ENCODE measurements around the gene NUP88. TPM values are rescaled to one million over a fixed set of nuclear protein-coding genes. Genes with fewer than 3 reads are reported as not detected.

The NUP88 gene
- total and polyA plus RNA-seq, 4 donors, result 39.6 to 124 (median 57.4) TPM

DNA sequence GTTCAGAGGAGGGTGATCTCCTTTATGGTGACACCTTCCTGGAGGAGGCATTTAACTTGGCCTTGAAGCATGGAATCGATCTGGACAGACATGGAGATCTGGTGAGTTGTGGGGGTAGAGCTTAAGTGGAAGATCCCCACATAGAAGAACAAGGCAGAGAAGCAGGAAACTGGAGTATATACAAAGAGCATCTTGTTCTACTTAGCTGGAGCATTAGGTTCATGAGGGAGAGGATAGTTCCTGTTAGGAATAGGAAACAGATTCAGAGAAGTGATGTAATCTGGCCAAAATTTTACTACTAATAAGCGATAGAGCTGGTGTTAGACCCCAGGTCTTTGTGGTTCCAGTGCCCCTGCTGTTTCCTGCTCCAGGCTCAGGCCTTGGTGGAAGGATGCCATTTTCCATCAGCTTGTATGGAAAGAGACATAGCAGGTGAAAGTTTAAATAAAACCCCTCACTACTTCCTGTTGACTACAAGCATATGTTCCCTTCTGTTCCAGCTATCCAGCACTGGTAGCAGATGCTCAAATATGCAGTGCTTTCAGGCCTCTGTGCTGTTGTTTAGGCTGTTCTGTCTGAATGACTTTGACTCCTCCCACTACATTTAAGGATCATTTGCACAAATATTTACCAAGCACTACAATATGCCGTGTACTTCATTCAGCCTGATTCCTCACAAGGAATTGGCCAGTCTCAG lies 9.9 kb upstream of the NUP88 start:
- H3K27ac ChIP-seq (ENCODE audit: low read depth in 1 of 2, low read length in 2 of 2), result no peak overlapping the region
- H3K9me3 ChIP-seq (ENCODE audit: control insufficient read depth in 4 of 4, low read length in 3 of 4), result no peaks in the 10 kb centered on the region
- peaks cover 10 to 79% (median 69%) of the 10 kb centered on the region in 4 donors for H3K36me3 ChIP-seq (ENCODE audit: control insufficient read depth in 4 of 4, insufficient read depth in 3 of 4, low read depth in 1 of 4, low read length in 3 of 4)
- 80% methylated on average over 3 of the region's 3 CpGs for WGBS
- TF ChIP-seq, protein P1, sequence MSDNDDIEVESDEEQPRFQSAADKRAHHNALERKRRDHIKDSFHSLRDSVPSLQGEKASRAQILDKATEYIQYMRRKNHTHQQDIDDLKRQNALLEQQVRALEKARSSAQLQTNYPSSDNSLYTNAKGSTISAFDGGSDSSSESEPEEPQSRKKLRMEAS (IDR thresholded peaks at IDR 0.05), result no peak
- no peak for TF ChIP-seq HNF4G (IDR thresholded peaks at IDR 0.05)
- TF ChIP-seq FOXA1 (IDR thresholded peaks at IDR 0.05), result no peak
- TF ChIP-seq NR2F2 (IDR thresholded peaks at IDR 0.05), result no peak
- TF ChIP-seq ATF3 (IDR thresholded peaks at IDR 0.05), result no peak
- TF ChIP-seq, protein P2, sequence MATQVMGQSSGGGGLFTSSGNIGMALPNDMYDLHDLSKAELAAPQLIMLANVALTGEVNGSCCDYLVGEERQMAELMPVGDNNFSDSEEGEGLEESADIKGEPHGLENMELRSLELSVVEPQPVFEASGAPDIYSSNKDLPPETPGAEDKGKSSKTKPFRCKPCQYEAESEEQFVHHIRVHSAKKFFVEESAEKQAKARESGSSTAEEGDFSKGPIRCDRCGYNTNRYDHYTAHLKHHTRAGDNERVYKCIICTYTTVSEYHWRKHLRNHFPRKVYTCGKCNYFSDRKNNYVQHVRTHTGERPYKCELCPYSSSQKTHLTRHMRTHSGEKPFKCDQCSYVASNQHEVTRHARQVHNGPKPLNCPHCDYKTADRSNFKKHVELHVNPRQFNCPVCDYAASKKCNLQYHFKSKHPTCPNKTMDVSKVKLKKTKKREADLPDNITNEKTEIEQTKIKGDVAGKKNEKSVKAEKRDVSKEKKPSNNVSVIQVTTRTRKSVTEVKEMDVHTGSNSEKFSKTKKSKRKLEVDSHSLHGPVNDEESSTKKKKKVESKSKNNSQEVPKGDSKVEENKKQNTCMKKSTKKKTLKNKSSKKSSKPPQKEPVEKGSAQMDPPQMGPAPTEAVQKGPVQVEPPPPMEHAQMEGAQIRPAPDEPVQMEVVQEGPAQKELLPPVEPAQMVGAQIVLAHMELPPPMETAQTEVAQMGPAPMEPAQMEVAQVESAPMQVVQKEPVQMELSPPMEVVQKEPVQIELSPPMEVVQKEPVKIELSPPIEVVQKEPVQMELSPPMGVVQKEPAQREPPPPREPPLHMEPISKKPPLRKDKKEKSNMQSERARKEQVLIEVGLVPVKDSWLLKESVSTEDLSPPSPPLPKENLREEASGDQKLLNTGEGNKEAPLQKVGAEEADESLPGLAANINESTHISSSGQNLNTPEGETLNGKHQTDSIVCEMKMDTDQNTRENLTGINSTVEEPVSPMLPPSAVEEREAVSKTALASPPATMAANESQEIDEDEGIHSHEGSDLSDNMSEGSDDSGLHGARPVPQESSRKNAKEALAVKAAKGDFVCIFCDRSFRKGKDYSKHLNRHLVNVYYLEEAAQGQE (IDR thresholded peaks at IDR 0.05), result no peak
- TF ChIP-seq HNF4A (conservative IDR thresholded peaks at IDR 0.05), result no peak
- TF ChIP-seq GABPA (IDR thresholded peaks at IDR 0.05 in 1 of 2, conservative IDR thresholded peaks at IDR 0.05 in 1 of 2), result no peak
- TF ChIP-seq RXRA (IDR thresholded peaks at IDR 0.05), result no peak
- TF ChIP-seq EGR1 (IDR thresholded peaks at IDR 0.05; ENCODE audit: low read depth in 2 of 2), result no peak
- TF ChIP-seq FOXA2 (IDR thresholded peaks at IDR 0.05), result no peak
- no peak for TF ChIP-seq TAF1 (conservative IDR thresholded peaks at IDR 0.05)
- TF ChIP-seq, protein P3, sequence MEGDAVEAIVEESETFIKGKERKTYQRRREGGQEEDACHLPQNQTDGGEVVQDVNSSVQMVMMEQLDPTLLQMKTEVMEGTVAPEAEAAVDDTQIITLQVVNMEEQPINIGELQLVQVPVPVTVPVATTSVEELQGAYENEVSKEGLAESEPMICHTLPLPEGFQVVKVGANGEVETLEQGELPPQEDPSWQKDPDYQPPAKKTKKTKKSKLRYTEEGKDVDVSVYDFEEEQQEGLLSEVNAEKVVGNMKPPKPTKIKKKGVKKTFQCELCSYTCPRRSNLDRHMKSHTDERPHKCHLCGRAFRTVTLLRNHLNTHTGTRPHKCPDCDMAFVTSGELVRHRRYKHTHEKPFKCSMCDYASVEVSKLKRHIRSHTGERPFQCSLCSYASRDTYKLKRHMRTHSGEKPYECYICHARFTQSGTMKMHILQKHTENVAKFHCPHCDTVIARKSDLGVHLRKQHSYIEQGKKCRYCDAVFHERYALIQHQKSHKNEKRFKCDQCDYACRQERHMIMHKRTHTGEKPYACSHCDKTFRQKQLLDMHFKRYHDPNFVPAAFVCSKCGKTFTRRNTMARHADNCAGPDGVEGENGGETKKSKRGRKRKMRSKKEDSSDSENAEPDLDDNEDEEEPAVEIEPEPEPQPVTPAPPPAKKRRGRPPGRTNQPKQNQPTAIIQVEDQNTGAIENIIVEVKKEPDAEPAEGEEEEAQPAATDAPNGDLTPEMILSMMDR (IDR thresholded peaks at IDR 0.05; ENCODE audit: low read depth, low read length, missing input control), result no peak
- TF ChIP-seq SP1 (IDR thresholded peaks at IDR 0.05), result no peak
- TF ChIP-seq JUND (IDR thresholded peaks at IDR 0.05), result no peak
- TF ChIP-seq RAD21 (IDR thresholded peaks at IDR 0.05), result no peak
- TF ChIP-seq YY1 (IDR thresholded peaks at IDR 0.05), result no peak
- TF ChIP-seq ZBTB33 (IDR thresholded peaks at IDR 0.05), result no peak
- H3K27me3 ChIP-seq (ENCODE audit: control insufficient read depth in 4 of 4, insufficient read depth in 4 of 4, low read length in 3 of 4), result no peaks in the 10 kb centered on the region
- H3K9ac ChIP-seq (ENCODE audit: low read depth in 1 of 2, low read length in 2 of 2), result no peak overlapping the region
- no peaks in the 10 kb centered on the region for H3K4me1 ChIP-seq (ENCODE audit: control insufficient read depth in 4 of 4, insufficient read depth in 4 of 4, low read length in 3 of 4)
- DNase-seq (ENCODE audit: low spot score), result no peak
- H3K4me3 ChIP-seq (ENCODE audit: low read depth in 1 of 3, low read length in 3 of 3), result no peak overlapping the region

Data from liver (tissue), 9 donors.